NCI-H1930 (cell line): ENCODE measurements around the gene SCTR.

Experiments used
- DNase-seq, 2 experiments: peaks; one replicate each; lab custom pipeline; 2025; lab: John Stamatoyannopoulos, UW

Gene SCTR

GRCh38 chr2:119523952-119524694 is at the start of gene SCTR:
SCTR (minus strand) TSS chr2:119524483; CDS start chr2:119524226, 257 bp downstream.
- no peak for DNase-seq

- DNase-seq = no peak
These were observed 43.0 kb upstream of the SCTR start for GRCh38 chr2:119567292-119567691.

GRCh38 chr2:119565481-119565880 is 41.2 kb upstream of the SCTR start:
- no peak for DNase-seq

DNA sequence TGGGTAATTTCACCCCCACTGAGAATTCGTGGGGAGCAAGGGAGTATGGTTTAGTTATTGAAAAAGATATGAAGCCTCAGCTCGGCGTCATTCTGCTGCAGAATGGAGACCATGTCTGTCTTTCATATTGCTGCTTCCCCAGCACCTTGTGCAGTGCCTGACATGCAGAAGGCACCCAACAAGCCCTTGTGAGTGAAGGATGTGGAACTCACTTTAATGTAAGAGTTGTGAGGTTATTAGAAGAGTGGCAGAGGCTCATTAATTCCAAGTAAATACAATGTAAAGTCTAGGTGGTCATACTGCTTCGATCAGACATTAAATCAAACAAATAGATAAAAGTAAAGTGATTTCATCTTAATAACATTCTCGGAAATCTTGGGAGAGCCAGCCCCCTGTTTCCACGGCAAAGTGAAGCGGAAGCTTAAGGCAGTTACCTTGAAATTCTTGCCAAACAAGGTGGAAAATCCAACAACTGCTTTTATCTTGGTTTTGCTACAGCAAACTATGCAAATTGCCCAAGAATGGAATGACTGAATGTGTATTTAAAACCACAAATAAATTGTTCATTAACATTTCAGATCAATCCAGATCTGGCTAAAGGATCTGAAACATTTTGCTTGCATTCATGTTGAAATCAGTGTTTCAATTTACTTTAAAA is 29.5 kb upstream of the SCTR start:
- DNase-seq = no peak

- DNase-seq = no peak
These were observed 28.6 kb upstream of the SCTR start for GRCh38 chr2:119552902-119553301.

DNA sequence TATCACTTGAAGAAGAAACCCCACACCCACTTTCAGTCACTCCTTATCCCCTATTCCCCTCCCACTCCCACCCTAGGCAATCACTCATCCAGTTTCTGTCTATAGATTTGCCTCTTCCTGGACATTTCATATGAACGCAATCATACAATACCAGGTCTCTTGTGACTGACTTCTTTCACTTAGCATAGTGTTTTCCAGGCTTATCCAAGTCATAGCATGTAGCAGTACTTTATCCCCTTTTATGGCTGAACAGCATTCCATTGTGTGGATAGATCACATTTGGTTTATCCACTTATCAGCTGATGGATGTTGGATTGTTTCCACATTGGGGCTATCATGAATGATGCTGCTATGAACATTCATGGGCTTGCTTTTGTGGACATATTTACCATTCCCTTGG is 26.6 kb upstream of the SCTR start:
- no peak for DNase-seq

DNA sequence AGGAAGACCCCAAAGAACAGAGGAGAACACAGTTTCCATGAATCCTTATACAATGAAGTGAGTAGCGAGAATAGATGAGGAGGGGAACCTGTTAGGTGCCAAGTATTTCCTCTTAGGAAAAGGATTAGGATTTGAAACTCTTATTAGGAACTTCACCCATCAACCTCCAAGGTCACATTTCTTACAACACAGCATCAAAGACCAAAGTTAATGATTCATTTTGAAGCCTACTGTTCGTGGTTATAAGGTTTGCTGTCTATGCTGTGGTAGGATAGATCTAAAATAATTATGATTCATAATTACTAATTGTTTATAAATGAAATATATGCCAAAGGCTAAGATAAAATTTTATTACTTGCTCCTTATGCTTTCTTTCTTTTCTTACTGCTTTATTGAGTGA is 26.1 kb upstream of the SCTR start:
- DNase-seq = no peak

- no peak for DNase-seq
These were observed 25.0 kb upstream of the SCTR start for GRCh38 chr2:119549241-119549640.

DNA sequence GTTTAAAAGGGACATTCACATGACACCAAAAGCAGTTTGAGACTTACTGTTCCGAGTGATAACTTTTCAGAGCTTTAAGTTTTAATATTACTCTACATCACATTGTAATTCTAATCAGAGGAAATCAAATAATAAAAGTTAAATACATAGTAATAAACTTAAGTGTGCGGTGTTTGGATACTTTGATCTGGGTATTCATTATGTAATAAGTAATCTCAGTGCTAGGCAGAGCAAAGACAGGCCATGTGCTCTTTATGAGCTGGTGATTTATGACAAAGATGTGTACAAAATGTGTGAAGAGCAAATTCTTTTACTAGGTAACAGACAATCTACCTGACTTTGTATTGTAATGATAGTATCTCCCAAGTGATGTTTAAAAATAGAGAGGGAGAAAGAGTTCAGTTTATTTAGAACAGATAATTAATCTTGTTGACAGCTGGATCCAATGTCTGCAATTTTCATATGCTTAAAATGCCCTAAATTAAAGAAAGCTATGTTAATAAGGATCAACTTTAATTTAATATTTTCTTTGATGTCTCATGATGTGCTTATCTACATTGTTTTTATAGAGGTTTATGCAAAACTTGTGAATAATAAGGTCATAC is 24.3 kb upstream of the SCTR start:
- DNase-seq = no peak

GRCh38 chr2:119546447-119546767 is 22.1 kb upstream of the SCTR start:
- DNase-seq = no peak

- DNase-seq = no peak
These were observed 21.6 kb upstream of the SCTR start for GRCh38 chr2:119545754-119546446.

- DNase-seq = no peak
These were observed 20.7 kb upstream of the SCTR start for GRCh38 chr2:119544939-119545475.

DNA sequence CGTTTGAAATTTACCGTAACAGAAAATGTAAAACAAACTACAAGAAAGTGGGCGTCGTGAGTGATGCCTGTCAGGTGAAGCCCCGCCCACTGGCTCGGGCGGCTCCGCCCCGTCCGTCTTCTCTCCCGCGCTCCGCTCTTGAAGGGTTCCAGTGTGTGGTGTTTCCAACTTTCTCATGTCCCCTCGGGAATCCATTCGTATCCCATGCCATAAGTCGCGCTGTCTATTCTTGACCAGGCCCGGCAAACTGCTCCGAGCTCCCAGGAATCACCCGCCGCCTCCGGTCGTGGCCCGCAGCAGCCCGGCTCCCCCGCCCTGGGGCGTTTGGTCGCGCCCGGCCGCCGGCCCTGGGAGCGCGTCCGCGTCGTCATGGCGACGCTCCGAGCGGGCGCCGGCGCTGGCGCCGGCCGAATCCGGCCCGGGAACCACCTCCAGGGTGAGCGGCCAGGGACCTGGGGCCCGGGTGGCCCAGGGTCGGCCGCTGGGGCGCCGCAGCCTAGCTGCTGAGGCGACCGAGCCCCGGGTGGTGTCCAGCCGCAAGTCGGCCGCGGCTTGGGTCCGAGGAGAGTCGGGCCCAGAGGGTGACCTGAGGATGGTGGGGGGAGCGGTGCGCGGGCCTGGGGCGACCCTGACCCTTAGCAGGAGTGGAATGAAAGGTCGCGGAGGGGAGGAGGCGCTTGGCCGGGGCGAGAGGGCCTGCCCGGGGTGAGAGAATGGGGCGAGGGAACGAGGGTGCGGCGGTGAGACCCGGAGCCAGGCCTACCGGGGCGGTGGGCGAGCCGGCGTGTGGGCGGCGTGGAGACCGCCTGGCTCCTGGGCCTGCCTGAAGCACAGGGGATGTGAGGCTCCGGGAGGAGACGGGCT is 20.0 kb upstream of the SCTR start, which contains the start of gene CFAP221:
TSS of gene CFAP221 (plus strand) at position 375 of the 864 bp plus-strand sequence. CDS start 1,683 bp downstream, outside the sequence.
- peak; percentile 28 to 74 for DNase-seq

- no peak for DNase-seq
These were observed 17.2 kb upstream of the SCTR start for GRCh38 chr2:119541476-119541875.

DNA sequence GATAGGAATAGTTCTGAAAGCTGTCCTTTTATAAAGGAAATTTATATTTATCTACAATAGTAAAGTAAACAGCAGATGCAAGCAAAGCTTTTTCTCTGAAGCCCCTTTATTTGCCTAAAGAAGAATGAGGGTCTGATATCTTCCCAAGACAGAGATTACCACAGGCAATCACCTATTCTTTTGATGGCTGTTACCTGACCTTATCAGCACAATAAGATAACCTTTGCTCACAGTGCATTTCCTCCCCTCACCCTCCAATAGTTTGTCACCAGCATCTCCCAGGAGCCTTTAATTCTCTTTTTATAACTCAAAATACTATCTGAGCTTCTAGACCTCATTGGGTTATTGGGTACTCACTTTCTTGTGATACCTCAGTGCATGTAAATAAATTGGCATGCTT is 13.5 kb upstream of the SCTR start:
- no peak for DNase-seq

DNA sequence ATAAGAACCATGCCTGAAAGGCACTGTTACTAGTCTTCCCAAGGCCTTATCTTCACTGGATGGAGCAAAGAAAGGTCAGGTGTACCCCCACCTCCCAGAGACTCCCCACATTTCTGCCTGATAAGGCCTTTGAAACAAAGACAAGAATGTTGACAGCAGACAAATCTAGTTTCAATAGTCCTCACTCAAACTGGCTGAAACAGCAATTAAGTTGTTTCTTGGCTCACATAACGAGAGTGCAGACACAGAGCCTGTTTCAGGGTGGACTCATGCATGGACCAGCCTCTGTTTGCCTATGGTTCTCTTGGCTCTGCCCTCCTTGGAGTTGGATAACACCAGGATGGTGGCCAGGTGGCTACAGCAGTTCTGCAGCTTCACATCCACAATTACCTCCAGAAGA is 12.4 kb upstream of the SCTR start:
- DNase-seq = no peak

GRCh38 chr2:119536211-119536610 is 11.9 kb upstream of the SCTR start:
- no peak for DNase-seq

GRCh38 chr2:119533560-119533959 is 9.3 kb upstream of the SCTR start:
- DNase-seq = no peak

- DNase-seq = no peak
These were observed 7.0 kb upstream of the SCTR start for GRCh38 chr2:119531292-119531691.

DNA sequence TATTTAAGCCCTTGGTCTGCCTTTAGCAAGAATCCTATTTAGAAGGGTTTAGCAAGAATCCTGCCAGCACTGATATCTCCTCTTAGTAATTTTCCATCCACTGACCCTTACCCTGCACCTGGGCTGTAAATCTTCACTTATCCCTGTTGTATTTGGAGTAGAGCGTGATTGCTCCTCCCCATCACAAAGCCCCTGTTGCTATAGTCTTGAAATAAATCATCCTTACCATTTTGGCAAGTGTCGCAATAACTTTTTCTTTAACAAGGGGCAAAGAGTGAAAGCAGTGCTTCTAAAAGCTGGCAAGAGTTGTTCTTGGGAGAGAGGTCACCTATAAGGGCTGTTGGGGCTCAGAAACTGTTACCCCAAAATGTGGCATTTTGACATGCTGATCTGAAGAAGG is 3.7 kb upstream of the SCTR start:
- DNase-seq = no peak

- no peak for DNase-seq
These were observed 1.3 kb upstream of the SCTR start for GRCh38 chr2:119525614-119526013.
